ENCODE measurements around the gene ARHGAP26.
A peak's percentile ranks its signal among the peaks of the same experiment; 100 is the strongest.

The ARHGAP26 gene

DNA sequence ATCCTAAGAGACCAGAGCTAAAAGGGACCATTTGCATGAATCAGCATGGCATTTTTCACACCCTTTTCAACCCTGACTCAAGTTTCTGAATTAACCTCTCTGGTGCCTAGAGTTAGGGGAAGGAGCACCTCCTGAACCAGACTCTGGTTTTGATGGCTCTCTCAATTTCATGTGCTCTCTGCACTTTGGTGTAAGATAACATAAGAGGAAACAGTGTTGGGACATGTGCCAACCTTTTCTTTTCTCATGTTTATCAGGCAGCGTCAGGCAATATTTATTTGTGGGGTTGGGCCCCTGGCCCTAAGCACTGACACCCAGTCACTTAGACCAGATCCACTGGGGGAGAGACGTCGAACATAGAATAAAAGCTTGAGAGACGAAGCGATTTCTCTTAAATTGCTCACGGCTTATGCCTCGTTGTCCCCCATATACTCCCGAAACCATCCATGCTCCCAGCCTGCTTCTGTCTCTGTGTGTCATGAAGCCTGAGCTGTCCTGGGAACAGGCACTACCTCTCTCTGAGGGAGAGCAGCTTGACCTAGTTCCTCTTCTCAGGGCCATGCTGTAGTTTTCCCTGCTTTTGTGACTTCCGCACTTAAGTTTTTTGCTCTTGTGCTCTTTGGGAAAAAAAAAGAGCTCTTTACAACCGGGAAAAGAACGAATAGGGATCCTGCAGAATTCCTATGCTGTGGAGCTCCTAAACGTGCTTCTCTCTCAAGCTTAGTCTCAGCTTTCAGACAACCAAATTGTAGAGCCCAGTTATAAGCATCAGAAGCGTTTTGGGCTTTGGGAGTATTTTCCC, 437.6 kb downstream of the ARHGAP26 start:
- DNase-seq (ENCODE audit: low spot score), result no peak

GRCh38 chr5:143208365-143208641, 438.1 kb downstream of the ARHGAP26 start:
- no peak for DNase-seq (ENCODE audit: low spot score)

- DNase-seq (ENCODE audit: low spot score), result peak; percentile 35
Observed at GRCh38 chr5:143208781-143209510, 438.8 kb downstream of the ARHGAP26 start.

DNA sequence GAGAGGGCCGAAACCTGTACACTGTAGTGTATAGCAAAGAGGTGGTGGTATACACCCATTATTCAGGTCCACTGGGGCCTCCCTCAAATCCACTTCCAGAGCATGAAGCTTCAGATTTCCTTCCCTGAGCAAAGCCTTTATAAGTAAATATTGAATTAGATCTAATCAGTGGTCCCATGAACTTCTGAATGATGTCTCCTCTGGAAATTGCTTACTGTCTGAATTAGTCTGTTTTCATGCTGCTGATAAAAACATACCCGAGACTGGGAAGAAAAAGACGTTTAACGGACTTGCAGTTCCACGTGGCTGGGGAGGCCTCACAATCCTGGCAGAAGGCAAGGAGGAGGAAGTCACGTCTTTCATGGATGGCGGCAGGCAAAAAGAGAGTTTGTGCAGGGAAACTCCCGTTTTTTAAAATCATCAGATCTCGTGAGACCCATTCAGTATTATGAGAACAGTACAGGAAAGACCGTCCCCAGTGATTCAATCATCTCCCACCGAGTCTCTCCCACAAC, 439.8 kb downstream of the ARHGAP26 start:
- DNase-seq (ENCODE audit: low spot score), result no peak

GRCh38 chr5:143210576-143210975, 440.4 kb downstream of the ARHGAP26 start:
- no peak for DNase-seq (ENCODE audit: low spot score)

DNA sequence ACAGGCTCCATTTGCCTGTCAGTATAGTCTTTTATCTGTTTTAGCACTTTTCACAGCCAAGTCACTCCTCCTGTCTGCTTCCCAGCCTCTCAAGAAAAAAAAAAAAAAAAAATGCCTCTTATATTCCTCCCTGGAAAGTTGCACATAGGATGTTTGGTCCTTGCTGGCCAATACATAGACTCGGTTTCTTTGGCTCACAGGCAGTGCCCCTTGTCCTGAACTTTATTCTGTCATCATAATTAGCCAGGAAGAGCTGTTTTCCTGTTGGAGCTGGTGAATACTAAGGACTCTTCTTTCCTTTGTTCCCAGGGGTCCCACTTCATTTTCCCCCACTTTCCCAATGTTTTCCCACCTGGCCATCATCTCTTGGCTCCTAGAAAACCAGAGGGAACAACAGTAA, 442.1 kb downstream of the ARHGAP26 start:
- DNase-seq (ENCODE audit: low spot score), result no peak

- DNase-seq (ENCODE audit: low spot score), result peak; percentile 77
Observed at GRCh38 chr5:143213231-143213850, 443.2 kb downstream of the ARHGAP26 start.

DNA sequence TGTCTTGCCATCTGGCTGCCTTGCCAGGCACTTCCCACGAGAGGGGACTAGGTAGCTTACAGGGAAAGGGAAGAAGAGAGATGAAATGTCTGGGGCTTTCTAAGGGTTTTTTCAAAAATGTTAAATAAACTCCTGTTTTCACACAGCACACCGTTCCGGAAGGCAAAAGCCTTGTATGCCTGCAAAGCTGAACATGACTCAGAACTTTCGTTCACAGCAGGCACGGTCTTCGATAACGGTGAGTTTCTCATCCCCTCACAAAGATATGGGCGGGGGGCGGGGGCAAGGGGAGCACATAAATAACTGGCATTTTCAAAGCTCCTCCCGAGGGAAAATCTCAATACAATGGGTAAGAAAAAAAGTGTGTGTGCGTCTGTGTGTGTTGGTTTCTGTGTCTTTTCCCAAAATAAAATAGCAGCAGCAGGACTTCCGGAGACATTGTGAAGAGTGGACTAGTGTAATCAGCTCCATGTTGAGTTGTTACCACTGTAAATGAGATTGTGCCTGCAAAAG, 443.7 kb downstream of the ARHGAP26 start:
- DNase-seq (ENCODE audit: low spot score), result no peak

DNA sequence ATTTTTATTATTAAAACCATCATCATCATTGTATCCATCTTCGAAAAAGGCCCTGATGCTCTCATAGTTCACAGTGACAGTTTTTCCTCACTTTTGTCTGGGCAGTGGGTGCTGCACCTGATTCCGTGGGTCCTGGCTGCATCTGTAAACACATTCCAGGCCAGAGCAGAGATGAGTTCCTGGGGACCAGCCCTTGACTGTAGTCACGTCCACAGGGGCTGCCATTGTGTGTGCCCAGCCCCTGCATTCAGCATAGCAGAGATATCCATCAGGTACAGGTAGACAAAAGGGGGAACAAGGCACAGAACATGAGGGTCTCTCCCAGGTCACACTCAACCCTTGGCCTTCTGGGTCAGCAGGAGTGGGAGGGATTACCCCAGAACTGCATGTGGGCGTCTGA, 444.3 kb downstream of the ARHGAP26 start:
- DNase-seq (ENCODE audit: low spot score), result no peak

DNA sequence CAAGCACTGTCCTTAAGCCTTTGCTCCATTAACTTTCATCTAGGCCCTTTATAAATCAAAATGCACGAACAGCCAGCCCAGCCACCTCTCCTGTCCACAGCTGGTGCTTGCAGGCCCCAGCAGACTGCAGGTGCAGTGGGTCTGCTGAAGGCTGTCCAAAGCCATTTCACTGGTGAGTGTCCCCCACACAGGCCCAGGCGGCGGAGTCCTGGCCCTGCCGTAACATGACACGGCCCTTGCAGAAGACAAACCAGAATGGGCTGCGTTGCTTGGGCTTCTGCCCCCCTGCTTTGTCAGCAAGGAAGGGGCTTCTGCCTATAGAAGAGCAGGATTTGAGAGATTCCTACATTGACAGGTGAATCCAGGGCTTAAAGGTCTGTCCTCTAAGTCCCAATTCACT, 444.7 kb downstream of the ARHGAP26 start:
- no peak for DNase-seq (ENCODE audit: low spot score)

DNA sequence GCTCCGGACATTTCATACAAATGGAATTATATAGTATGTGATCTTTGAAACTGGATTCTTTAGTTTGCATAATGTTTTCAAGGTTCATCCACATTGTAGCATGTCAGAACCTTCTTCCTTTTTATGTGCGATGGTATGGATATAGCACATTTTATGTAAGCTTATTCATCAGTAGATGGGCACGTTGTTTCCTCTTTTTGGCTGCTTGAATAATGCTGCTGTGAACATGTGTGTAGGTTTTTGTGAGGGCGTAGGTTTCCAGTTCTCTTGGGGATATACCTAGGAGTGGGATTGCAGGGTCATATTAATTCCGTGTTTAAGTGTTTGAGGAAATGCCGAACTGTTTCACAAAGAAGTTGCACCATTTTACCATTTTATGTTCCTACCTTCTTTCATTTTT, 445.5 kb downstream of the ARHGAP26 start:
- DNase-seq (ENCODE audit: low spot score), result no peak

DNA sequence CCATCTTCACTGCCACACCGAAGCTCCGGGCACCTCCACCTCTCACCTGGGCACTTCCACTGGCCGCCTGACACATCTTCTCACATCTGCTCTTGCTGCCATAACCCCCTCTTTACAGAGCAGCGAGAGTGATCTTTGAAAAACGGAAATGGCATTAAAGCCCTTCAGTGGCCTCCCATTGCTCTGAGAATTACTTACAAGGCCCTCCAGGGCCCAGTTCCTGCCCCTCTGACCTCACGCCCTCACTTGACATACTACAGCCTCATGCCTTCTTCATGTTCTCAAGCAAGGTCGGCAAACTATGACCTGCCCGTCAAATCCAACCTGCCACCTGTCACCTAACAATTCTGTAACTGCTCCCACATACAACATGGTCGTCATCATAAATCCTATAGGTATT, 446.0 kb downstream of the ARHGAP26 start:
- DNase-seq (ENCODE audit: low spot score), result no peak

DNA sequence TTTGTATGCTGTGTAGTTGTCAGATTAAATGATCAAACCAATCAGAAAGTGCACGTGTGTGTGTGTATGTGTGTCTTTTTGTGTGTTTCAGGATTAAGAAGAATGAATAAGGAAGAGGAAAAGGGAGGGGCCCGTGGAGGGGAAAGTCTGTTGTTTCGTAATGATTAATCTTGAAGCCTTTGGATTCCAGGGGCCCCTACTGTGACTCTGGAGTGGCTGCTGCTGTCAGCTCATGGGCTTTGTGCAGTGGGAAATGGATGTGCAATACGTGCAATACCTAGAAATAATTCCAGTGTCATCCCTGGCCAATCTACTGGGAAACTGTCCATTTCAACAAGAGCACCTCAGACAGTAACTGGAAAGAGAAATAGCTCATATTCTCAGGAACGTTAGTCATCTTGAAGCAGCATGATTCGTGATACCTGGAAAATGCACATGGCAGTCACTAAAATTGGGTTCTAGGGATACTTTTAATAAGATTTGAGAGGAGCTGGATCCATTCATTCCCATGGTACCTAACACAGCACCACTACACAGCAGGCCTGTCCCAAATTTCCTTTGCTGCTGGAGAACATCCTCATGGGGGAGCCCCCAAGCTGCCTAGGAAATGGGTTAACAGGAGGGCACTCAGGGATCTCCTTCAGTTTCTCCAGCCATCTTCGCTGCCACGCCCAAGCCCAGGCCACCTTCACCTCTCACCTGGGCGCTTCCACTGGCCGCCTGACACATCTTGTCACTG, 447.1 kb downstream of the ARHGAP26 start:
- peak; percentile 35 for DNase-seq (ENCODE audit: low spot score)

- no peak for DNase-seq (ENCODE audit: low spot score)
Observed at GRCh38 chr5:143217804-143218160, 447.6 kb downstream of the ARHGAP26 start.

DNA sequence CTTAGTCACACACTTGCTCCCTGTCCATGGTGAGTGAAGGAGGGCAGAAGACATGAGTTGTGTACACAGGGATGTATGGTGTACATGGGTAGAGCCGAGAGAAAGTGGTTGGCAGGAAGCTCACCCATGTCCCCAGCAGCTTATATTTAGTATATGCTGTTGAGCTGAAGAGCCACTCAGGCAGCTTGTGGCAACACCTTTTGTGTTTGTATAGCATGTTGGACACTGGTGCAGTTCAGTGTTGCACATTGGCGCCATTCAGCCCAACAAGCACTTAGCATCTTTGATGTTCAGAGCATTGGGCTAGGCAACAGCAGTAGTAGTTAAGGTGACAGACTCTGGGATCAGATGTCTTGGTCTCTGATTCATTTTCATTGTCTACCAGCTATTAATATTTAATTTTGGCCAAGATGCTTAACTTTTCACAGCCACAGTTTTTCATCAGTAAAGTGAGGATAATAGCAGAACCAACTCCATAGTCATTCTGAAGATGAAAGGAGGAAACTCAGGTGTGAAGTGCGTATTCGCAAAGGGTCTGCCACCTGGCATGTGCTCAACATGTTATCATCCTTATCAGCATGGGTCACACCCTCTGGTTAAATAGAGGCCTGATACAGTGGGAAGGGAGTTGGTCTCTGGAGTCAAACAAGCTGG, 448.5 kb downstream of the ARHGAP26 start:
- no peak for DNase-seq (ENCODE audit: low spot score)

DNA sequence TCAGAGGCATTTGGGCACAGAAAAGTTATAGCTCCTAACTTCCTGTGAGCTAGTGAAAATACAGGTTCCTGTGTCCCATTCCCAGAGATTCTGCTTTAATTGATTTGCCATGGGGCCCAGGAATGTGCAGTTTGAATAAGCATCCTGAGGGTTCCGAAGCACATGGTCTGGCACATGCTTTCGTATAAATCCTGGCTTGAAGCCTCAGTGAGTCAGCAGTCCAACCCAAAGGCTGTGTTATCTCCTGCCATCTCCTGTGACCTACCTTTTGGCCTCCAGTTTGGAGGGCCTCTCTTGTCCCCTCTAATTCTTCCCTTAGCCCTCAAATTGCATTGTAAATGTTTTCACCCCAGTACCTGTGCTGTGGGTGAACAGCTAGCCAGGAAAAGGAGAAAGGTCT, 449.5 kb downstream of the ARHGAP26 start:
- peak; percentile 32 for DNase-seq (ENCODE audit: low spot score)

- no peak for DNase-seq (ENCODE audit: low spot score)
Observed at GRCh38 chr5:143220748-143221251, 450.6 kb downstream of the ARHGAP26 start.

- no peak for DNase-seq (ENCODE audit: low spot score)
Observed at GRCh38 chr5:143222287-143223231, 452.4 kb downstream of the ARHGAP26 start.

- DNase-seq (ENCODE audit: low spot score), result no peak
Observed at GRCh38 chr5:143224672-143225071, 454.5 kb downstream of the ARHGAP26 start.

GRCh38 chr5:143225511-143225910, 455.3 kb downstream of the ARHGAP26 start:
- no peak for DNase-seq (ENCODE audit: low spot score)
